ENCODE measurements around the gene IPO9. TPM values are rescaled to one million over a fixed set of nuclear protein-coding genes. Genes with fewer than 3 reads are reported as not detected.

The IPO9 gene
- total and polyA plus RNA-seq, 2 of the 4 experiments (the other 2 are of a cell fraction) = 14.0 to 23.4 TPM

DNA sequence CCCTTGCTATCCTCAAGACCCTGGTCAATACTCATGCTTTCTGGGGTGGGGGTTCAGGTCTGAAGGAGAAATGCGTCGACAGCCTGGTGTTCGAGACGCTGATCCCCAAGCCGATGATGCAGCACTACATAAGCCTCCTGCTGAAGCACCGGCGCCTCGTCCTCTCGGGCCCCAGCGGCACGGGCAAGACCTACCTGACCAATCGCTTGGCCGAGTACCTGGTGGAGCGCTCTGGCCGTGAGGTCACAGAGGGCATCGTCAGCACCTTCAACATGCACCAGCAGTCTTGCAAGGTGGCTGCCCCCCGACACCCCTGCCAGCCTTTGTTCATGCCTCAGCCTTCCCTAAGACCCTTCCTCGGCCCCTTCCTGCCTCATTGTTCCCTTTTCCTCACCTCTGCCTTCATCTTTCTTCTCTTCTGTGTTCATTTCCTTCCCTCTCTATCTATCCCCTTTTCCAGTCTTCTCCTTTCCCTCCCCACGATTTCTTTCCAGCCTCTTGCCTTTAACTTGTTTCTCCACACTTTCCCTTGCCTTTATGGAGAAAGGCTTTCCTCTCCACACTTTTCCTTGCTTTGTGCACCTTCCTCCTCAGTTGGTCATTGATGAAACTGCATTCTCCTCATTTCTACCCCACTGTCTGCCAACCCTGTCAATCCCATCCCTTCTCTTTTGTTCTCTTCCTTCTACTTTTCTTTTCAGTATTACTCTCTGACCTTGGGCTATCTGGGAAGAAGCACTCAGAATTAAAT lies 18.3 kb upstream of the IPO9 start:
- Histone ChIP-seq H2BK20ac (ENCODE audit: low read depth, low read length) (no peak overlapping the region), H3K9me1 (ENCODE audit: insufficient read depth, low read length) (peaks cover 14% of the 10 kb centered on the region; the same call in 1 of the 2 replicates), H3K4me3 (ENCODE audit: insufficient read depth, low read depth, low read length) (no peak overlapping the region), H3K79me1 (ENCODE audit: low read depth in 1 of 2, low read length in 2 of 2) (peaks cover 17 to 24% of the 10 kb centered on the region in 2 experiments), H2BK120ac (ENCODE audit: low read depth, low read length) (no peak overlapping the region), H2AFZ (replicated peaks; ENCODE audit: low read length, poor library complexity) (no peak overlapping the region), H3K14ac (replicated peaks; ENCODE audit: low read depth, low read length) (no peak overlapping the region), H3K4ac (ENCODE audit: low read depth, low read length) (no peak overlapping the region), H3K4me1 (ENCODE audit: control insufficient read depth, insufficient read depth, low read length) (no peaks in the 10 kb centered on the region), H4K20me1 (ENCODE audit: insufficient read depth, low read length) (no peaks in the 10 kb centered on the region), H3K9me3 (ENCODE audit: control insufficient read depth, insufficient read depth, low read length) (no peaks in the 10 kb centered on the region), H3K27ac (ENCODE audit: insufficient read depth, low read length) (no peak overlapping the region), H2BK5ac (ENCODE audit: low read depth, low read length, poor library complexity, severe bottlenecking) (no peak overlapping the region), H4K91ac (ENCODE audit: insufficient read depth, low read depth, low read length) (no peak overlapping the region), H4K5ac (ENCODE audit: low read depth, low read length) (no peak overlapping the region), H3K4me2 (ENCODE audit: low read depth, low read length) (no peak overlapping the region), H3K18ac (ENCODE audit: low read depth, low read length) (no peak overlapping the region), H4K8ac (ENCODE audit: low read depth in 2 of 2, low read length in 2 of 2) (no peak overlapping the region), H3K9ac (ENCODE audit: low read depth, low read length) (no peak overlapping the region), H3K23ac (ENCODE audit: low read depth, low read length) (no peak overlapping the region), H3K56ac (ENCODE audit: extremely low read depth, insufficient read depth, low read length) (no peak overlapping the region), H2BK15ac (ENCODE audit: low read depth, low read length) (no peak overlapping the region), H3K36me3 (ENCODE audit: control insufficient read depth, insufficient read depth, low read length) (peaks cover 82% of the 10 kb centered on the region), H2AK9ac (replicated peaks; ENCODE audit: low read depth, low read length, poor library complexity) (no peak overlapping the region), H3K27me3 (ENCODE audit: control insufficient read depth, insufficient read depth, low read length) (no peaks in the 10 kb centered on the region), H2AK5ac (ENCODE audit: low read depth, low read length) (no peak overlapping the region)
- in situ Hi-C loops (cut with MboI; ENCODE audit: low sequenced_read_pairs) (no loop called here), intact Hi-C loops (cut with micrococcal nuclease) (no loop called here), dilution Hi-C loops (cut with HindIII; ENCODE audit: low sequenced_read_pairs, unreplicated experiment) (no loop called here)
- BruUV-seq (replicated peaks) = no TSS peak
- ATAC-seq (ENCODE audit: low read depth) = no peak
- no peak for DNase-seq
- POLR2A ChIA-PET (ENCODE audit: unreplicated experiment) = no interaction called here
- CTCF ChIA-PET = no interaction called here
- WGBS, 2 experiments (ENCODE audit: extremely low coverage in 2 of 2, insufficient read length in 1 of 2) = 95% methylated on average over 17 of the region's 19 CpGs; no CpG with 5 or more reads in 1 of the 2 experiments
- TF ChIP-seq MXI1 (IDR thresholded peaks at IDR 0.05; ENCODE audit: borderline replicate concordance, low read depth, low read length) = no peak
